Mucosa of descending colon (tissue), 3 donors: ENCODE measurements around the gene RFLNA. TPM values are rescaled to one million over a fixed set of nuclear protein-coding genes. Genes with fewer than 3 reads are reported as not detected.
A peak's percentile ranks its signal among the peaks of the same experiment; 100 is the strongest.

Experiments used
- ATAC-seq: fragments of 200-7000 bp; cut with Tn5 transposase; one replicate; pipeline ENCODE4 v1.9.1; 2020; ENCODE audit warnings: mild to moderate bottlenecking, moderate library complexity
- DNase-seq, 3 donors: peaks; one replicate each; pipeline ENCODE4 v3.0.0-alpha.2; 2020
- H3K36me3 ChIP-seq: fragments of 200-600 bp; one replicate; pipeline ENCODE4 v1.8.0; 2021; ENCODE audit warnings: low read depth, mild to moderate bottlenecking
- H3K4me1 ChIP-seq: fragments of 200-600 bp; one replicate; pipeline ENCODE4 v1.8.0; 2021; ENCODE audit warnings: low read depth, mild to moderate bottlenecking
- H3K4me3 ChIP-seq: fragments of 200-600 bp; one replicate; pipeline ENCODE4 v1.8.0; 2021; ENCODE audit warnings: mild to moderate bottlenecking
- H3K9me3 ChIP-seq: fragments of 200-600 bp; one replicate; pipeline ENCODE4 v1.8.0; 2021; ENCODE audit warnings: mild to moderate bottlenecking
- CTCF ChIP-seq: fragments of 200-600 bp; IDR thresholded peaks from one replicate; pipeline ENCODE4 v1.8.0; 2022; ENCODE audit warnings: antibody characterized with exemption, mild to moderate bottlenecking
- intact Hi-C, 2 donors: fragments of 100-400 bp; cut with DNase I in 1 of 2; cut with micrococcal nuclease in 1 of 2; formaldehyde crosslinking; loops; one replicate each; pipeline versions ENCODE4 v1.11.0 to v1.11.1; 2022; cut with DNase I, micrococcal nuclease
- total RNA-seq, 3 donors: library from RNA; stranded (reverse); fragmentation: NEBNext Ultra II Directional in 2 of 3; extraction: Animal tissue kit (Norgen Biotek cat#: 25700) in 2 of 3; gene quantifications; one replicate each; pipeline versions ENCODE4 v1.2.1 to v1.2.4, GENCODE V29; 2021 to 2023
- donor health status: DM: no; HTN: no; CAD: no; lungs with moderate emphysema.
- donor health status: DM: no; HTN: no; CAD: no.
- donor health status: DM: no; HTN: yes; CAD: no.

Gene RFLNA
- total RNA-seq, 3 donors from 2014 or later, result 18.0 to 74.5 (median 36.0) TPM

- no peak for ATAC-seq
- no peak overlapping the region for H3K4me3 ChIP-seq
- no peaks in the 10 kb centered on the region for H3K9me3 ChIP-seq
- no peak for DNase-seq
- no peaks in the 10 kb centered on the region for H3K4me1 ChIP-seq
- H3K36me3 ChIP-seq, result peaks cover 7% of the 10 kb centered on the region
- TF ChIP-seq CTCF, result no peak
- intact Hi-C loops, result no loop called here
Measured at GRCh38 chr12:124334976-124335375, 40.1 kb downstream of the RFLNA start.

- no peak for ATAC-seq
- TF ChIP-seq CTCF, result no peak
- H3K4me3 ChIP-seq, result no peak overlapping the region
- H3K4me1 ChIP-seq, result no peaks in the 10 kb centered on the region
- intact Hi-C loops, result no loop called here
- peak in 1 of 3 donors; percentile 21 for DNase-seq
- peaks cover 7% of the 10 kb centered on the region for H3K36me3 ChIP-seq
- no peaks in the 10 kb centered on the region for H3K9me3 ChIP-seq
Measured at GRCh38 chr12:124335426-124336183, 40.7 kb downstream of the RFLNA start.

- intact Hi-C loops, result no loop called here
Measured at GRCh38 chr12:124336184-124336437, 41.2 kb downstream of the RFLNA start.

GRCh38 chr12:124336742-124337520 lies 42.0 kb downstream of the RFLNA start:
- Histone ChIP-seq H3K36me3 (peaks cover 7% of the 10 kb centered on the region), H3K4me3 (no peak overlapping the region), H3K4me1 (no peaks in the 10 kb centered on the region), H3K9me3 (no peaks in the 10 kb centered on the region)
- ATAC-seq, result no peak
- intact Hi-C loops, result no loop called here
- DNase-seq, result peak in 1 of 3 donors; percentile 14
- TF ChIP-seq CTCF, result no peak

More at GRCh38 chr12:124336184-124336437, 41.2 kb downstream of the RFLNA start:
- DNase-seq, result no peak
- ATAC-seq, result no peak
- H3K4me3 ChIP-seq, result no peak overlapping the region
- no peaks in the 10 kb centered on the region for H3K4me1 ChIP-seq
- H3K36me3 ChIP-seq, result peaks cover 7% of the 10 kb centered on the region
- no peak for TF ChIP-seq CTCF
- H3K9me3 ChIP-seq, result no peaks in the 10 kb centered on the region

- intact Hi-C loops, result no loop called here
- no peak overlapping the region for H3K4me3 ChIP-seq
- no peak for ATAC-seq
- H3K9me3 ChIP-seq, result no peaks in the 10 kb centered on the region
- no peaks in the 10 kb centered on the region for H3K4me1 ChIP-seq
- no peak for DNase-seq
- peaks cover 7% of the 10 kb centered on the region for H3K36me3 ChIP-seq
- TF ChIP-seq CTCF, result no peak
Measured at GRCh38 chr12:124337622-124338021, 42.7 kb downstream of the RFLNA start.
